Neural progenitor cell (in vitro differentiated cells): ENCODE measurements around the gene CASR.

ENCODE experiments used
- EZH2phosphoT487 ChIP-seq: fragments of 200-600 bp; sonication (generic); IDR thresholded peaks from 2 replicates; pipeline ENCODE4 v1.6.1; 2017; ENCODE audit warnings: antibody characterized with exemption
- TF ChIP-seq, protein P1 (sequence below): fragments of 200-600 bp; sonication (generic); IDR thresholded peaks from 2 replicates; pipeline ENCODE4 v1.5.1; 2017; ENCODE audit warnings: antibody characterized with exemption, mild to moderate bottlenecking

DNA sequence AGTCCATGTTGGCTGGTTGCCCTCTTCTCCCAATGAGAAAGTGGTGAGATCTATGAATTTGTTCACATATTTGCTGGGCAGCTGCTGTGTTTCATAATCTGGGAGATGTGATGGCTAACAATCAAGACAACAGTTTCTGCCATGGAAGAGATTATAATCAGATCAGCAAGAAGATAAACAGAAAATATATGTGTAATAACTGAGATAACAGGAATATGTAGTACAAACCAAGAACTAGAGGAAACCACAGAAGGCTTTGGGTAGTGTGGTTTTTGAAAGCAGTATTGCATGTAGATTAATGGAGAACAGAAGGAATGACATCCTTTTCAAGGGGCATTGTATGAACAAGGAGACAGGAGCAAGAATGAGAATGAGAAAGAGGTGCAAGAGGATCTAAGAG, 129.4 kb downstream of the CASR start:
- TF ChIP-seq, protein P1, sequence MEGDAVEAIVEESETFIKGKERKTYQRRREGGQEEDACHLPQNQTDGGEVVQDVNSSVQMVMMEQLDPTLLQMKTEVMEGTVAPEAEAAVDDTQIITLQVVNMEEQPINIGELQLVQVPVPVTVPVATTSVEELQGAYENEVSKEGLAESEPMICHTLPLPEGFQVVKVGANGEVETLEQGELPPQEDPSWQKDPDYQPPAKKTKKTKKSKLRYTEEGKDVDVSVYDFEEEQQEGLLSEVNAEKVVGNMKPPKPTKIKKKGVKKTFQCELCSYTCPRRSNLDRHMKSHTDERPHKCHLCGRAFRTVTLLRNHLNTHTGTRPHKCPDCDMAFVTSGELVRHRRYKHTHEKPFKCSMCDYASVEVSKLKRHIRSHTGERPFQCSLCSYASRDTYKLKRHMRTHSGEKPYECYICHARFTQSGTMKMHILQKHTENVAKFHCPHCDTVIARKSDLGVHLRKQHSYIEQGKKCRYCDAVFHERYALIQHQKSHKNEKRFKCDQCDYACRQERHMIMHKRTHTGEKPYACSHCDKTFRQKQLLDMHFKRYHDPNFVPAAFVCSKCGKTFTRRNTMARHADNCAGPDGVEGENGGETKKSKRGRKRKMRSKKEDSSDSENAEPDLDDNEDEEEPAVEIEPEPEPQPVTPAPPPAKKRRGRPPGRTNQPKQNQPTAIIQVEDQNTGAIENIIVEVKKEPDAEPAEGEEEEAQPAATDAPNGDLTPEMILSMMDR: no peak
- TF ChIP-seq EZH2phosphoT487: no peak
